Parathyroid adenoma (tissue), 2 donors: Measurements from ENCODE around the gene EFNB3.

Experiments used
- H2AFZ ChIP-seq: fragments of 300-600 bp; sonication (generic); one replicate; pipeline ENCODE4 v1.7.0; 2017; ENCODE audit warnings: antibody characterized with exemption, mild to moderate bottlenecking
- H3K27ac ChIP-seq: fragments of 300-600 bp; sonication (generic); one replicate; pipeline ENCODE4 v1.7.0; 2017
- H3K27me3 ChIP-seq: fragments of 300-600 bp; sonication (generic); one replicate; pipeline ENCODE4 v1.7.0; 2017; ENCODE audit warnings: low read length; ENCODE audit not compliant: control insufficient read depth, insufficient read depth
- H3K36me3 ChIP-seq: fragments of 300-600 bp; sonication (generic); one replicate; pipeline ENCODE4 v1.7.0; 2017; ENCODE audit warnings: low read length; ENCODE audit not compliant: control insufficient read depth, insufficient read depth
- H3K4me1 ChIP-seq: fragments of 300-600 bp; sonication (generic); one replicate; pipeline ENCODE4 v1.7.0; 2017; ENCODE audit warnings: control low read depth
- H3K4me2 ChIP-seq: fragments of 300-600 bp; sonication (generic); one replicate; pipeline ENCODE4 v1.7.0; 2017; ENCODE audit warnings: low read length
- H3K4me3 ChIP-seq: fragments of 300-600 bp; sonication (generic); one replicate; pipeline ENCODE4 v1.7.0; 2017; ENCODE audit warnings: low read depth, low read length
- H3K79me2 ChIP-seq: fragments of 300-600 bp; sonication (generic); one replicate; pipeline ENCODE4 v1.7.0; 2017; ENCODE audit warnings: control low read depth
- H3K9ac ChIP-seq: fragments of 300-600 bp; sonication (generic); one replicate; pipeline ENCODE4 v1.7.0; 2017; ENCODE audit warnings: mild to moderate bottlenecking
- H3K9me3 ChIP-seq: fragments of 300-600 bp; sonication (generic); one replicate; pipeline ENCODE4 v1.7.0; 2017; ENCODE audit warnings: low read length; ENCODE audit not compliant: control insufficient read depth
- CTCF ChIP-seq: fragments of 300-600 bp; sonication (generic); IDR thresholded peaks from one replicate; pipeline ENCODE4 v1.7.0; 2017; ENCODE audit warnings: antibody characterized with exemption, mild to moderate bottlenecking
- donor health status: primary hyperparathyroidism.

Gene EFNB3

GRCh38 chr17:7714721-7715594 is 10.0 kb downstream of the EFNB3 start:
- no peaks in the 10 kb centered on the region for H3K9me3 ChIP-seq
- no peaks in the 10 kb centered on the region for H3K27me3 ChIP-seq
- H3K9ac ChIP-seq, result no peak overlapping the region
- TF ChIP-seq CTCF, result no peak
- H3K4me1 ChIP-seq, result peaks cover 7% of the 10 kb centered on the region
- no peaks in the 10 kb centered on the region for H3K79me2 ChIP-seq
- no peak overlapping the region for H3K4me3 ChIP-seq
- no peak overlapping the region for H3K4me2 ChIP-seq
- H3K36me3 ChIP-seq, result no peaks in the 10 kb centered on the region
- no peak overlapping the region for H3K27ac ChIP-seq
- H2AFZ ChIP-seq, result no peak overlapping the region

- peak overlapping the region; percentile 97 for H3K4me2 ChIP-seq
- peak overlapping the region; percentile 96 for H2AFZ ChIP-seq
- H3K79me2 ChIP-seq, result no peaks in the 10 kb centered on the region
- no peaks in the 10 kb centered on the region for H3K9me3 ChIP-seq
- H3K27me3 ChIP-seq, result no peaks in the 10 kb centered on the region
- H3K4me3 ChIP-seq, result peak overlapping the region; percentile 92
- H3K4me1 ChIP-seq, result peaks cover 7% of the 10 kb centered on the region
- H3K9ac ChIP-seq, result no peak overlapping the region
- H3K27ac ChIP-seq, result peak overlapping the region; percentile 77
- no peaks in the 10 kb centered on the region for H3K36me3 ChIP-seq
- TF ChIP-seq CTCF, result no peak
These were observed 11.2 kb downstream of the EFNB3 start for GRCh38 chr17:7715936-7716886.

- H3K27me3 ChIP-seq, result no peaks in the 10 kb centered on the region
- peak within 1 kb of the TSS; percentile 77 for H3K27ac ChIP-seq
- peak within 1 kb of the TSS; percentile 96 for H2AFZ ChIP-seq
These were observed 12.1 kb downstream of the EFNB3 start, which contains the start of gene DNAH2 for GRCh38 chr17:7716901-7717755. Gene DNAH2 (plus strand): TSS chr17:7717744. CDS start chr17:7719735, 1,991 bp downstream.

More at GRCh38 chr17:7716901-7717755, 12.1 kb downstream of the EFNB3 start, which contains the start of gene DNAH2:
- Histone ChIP-seq H3K4me2 (peak within 1 kb of the TSS; percentile 97), H3K4me1 (peaks cover 7% of the 10 kb centered on the region), H3K79me2 (no peaks in the 10 kb centered on the region), H3K9ac (no peak within 1 kb of the TSS), H3K4me3 (peak within 1 kb of the TSS; percentile 92), H3K9me3 (no peaks in the 10 kb centered on the region), H3K36me3 (no peaks in the 10 kb centered on the region)
- peak; percentile 74 for TF ChIP-seq CTCF
